ENCODE data around the gene RSPO4. TPM values are rescaled to one million over a fixed set of nuclear protein-coding genes. Genes with fewer than 3 reads are reported as not detected.
"Not testable (repeated sequence)": the region's sequence is repeated elsewhere in the genome, so short reads cannot be mapped to it uniquely, and the experiment has no call there.

RSPO4 gene
- under 1 TPM in 7 of 8 experiments, not detected in 1; 0.05 to 0.81 (median 0.28) TPM for total RNA-seq

- Histone ChIP-seq H3K4me1 (replicated peaks in 1 of 2) (no peaks in the 10 kb centered on the region), H3K4me3 (peak within 1 kb of the TSS; percentile 14 to 36 (median 23)), H3K27ac (no peak within 1 kb of the TSS)
- peak; percentile 4 to 52 (median 33) for ATAC-seq (replicated peaks in 6 of 8)
- WGBS, 10 experiments, result no CpG with 5 or more reads among the region's 88 CpGs
- in situ Hi-C loops (cut with MboI; ENCODE audit: low pct_unique_long_range_greater_than_20kb in 2 of 9, low sequenced_read_pairs in 9 of 9, unreplicated experiment in 9 of 9), result no loop called here
Observed at GRCh38 chr20:1001911-1002681, at the start of gene RSPO4. Gene RSPO4, minus strand, starts transcription at chr20:1002311. Its CDS starts 147 bp downstream, at chr20:1002164.

DNA sequence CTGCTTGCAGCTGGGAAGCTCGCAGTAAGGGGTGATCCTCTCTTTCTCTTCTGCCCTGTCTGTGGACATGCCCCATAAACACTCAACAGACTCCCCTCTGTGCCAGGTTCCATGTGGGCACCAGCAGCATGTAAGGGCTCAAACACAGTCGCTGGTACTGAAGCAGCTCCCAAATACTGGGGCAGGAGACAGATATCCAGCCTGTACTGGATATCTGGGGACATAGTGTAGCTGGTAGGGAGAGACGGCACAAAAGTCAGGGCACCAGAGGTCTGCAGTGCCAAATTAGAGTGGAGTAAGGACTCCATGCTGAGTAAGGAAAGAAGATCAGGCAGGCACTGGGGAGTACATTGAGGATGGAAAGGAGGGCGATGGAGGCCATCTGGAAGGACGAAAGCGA, 48.3 kb upstream of the RSPO4 start:
- 50 to 100% (median 64%) methylated on average over 1 to 5 of the region's 6 CpGs; no CpG with 5 or more reads in 4 of the 10 experiments for WGBS, 10 experiments
- in situ Hi-C loops (cut with MboI; ENCODE audit: low pct_unique_long_range_greater_than_20kb in 2 of 9, low sequenced_read_pairs in 9 of 9, unreplicated experiment in 9 of 9), result no loop called here
- no peaks in the 10 kb centered on the region for H3K4me1 ChIP-seq (replicated peaks in 1 of 2)
- no peak for ATAC-seq (replicated peaks in 6 of 8)
- no peak overlapping the region for H3K4me3 ChIP-seq
- no peak overlapping the region for H3K27ac ChIP-seq

GRCh38 chr20:1045860-1046418, 43.8 kb upstream of the RSPO4 start:
- in situ Hi-C loops (cut with MboI; ENCODE audit: low pct_unique_long_range_greater_than_20kb in 2 of 9, low sequenced_read_pairs in 9 of 9, unreplicated experiment in 9 of 9), result no loop called here
- ATAC-seq (replicated peaks in 6 of 8), result no peak
- 38 to 100% (median 100%) methylated on average over 1 to 2 of the region's 3 CpGs; no CpG with 5 or more reads in 3 of the 10 experiments for WGBS, 10 experiments
- no peak overlapping the region for H3K4me3 ChIP-seq
- no peaks in the 10 kb centered on the region for H3K4me1 ChIP-seq (replicated peaks in 1 of 2)
- H3K27ac ChIP-seq, result no peak overlapping the region

- H3K27ac ChIP-seq, result no peak overlapping the region
- no peak overlapping the region for H3K4me3 ChIP-seq
- ATAC-seq (replicated peaks in 6 of 8), result no peak
- WGBS, 10 experiments, result 32 to 100% (median 69%) methylated on average over 1 to 7 of the region's 7 CpGs; no CpG with 5 or more reads in 2 of the 10 experiments
- in situ Hi-C loops (cut with MboI; ENCODE audit: low pct_unique_long_range_greater_than_20kb in 2 of 9, low sequenced_read_pairs in 9 of 9, unreplicated experiment in 9 of 9), result no loop called here
- H3K4me1 ChIP-seq (replicated peaks in 1 of 2), result no peaks in the 10 kb centered on the region
Observed at GRCh38 chr20:1041845-1042390, 39.8 kb upstream of the RSPO4 start.

DNA sequence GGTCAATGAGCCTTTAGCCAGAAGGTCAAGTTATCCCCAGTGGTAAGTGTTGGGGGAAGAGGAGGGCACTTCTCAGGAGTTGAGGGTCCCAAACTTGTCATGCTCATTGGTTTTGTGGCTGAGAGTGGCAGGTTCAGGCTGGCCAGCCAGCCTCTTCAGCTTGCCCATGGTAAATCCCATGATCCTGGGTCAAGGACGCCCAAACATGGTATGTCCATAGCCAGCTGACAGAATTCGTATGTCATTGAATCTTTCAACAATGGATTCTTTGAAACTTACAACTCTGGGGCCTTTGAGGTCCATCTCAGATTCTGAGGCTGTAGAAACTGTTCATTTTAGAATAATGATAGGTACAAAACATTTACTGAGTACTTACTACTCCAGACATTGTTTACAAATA, 36.1 kb upstream of the RSPO4 start:
- in situ Hi-C loops (cut with MboI; ENCODE audit: low pct_unique_long_range_greater_than_20kb in 2 of 9, low sequenced_read_pairs in 9 of 9, unreplicated experiment in 9 of 9), result no loop called here
- Histone ChIP-seq H3K4me3 (no peak overlapping the region), H3K27ac (no peak overlapping the region), H3K4me1 (replicated peaks in 1 of 2) (no peaks in the 10 kb centered on the region)
- no peak for ATAC-seq (replicated peaks in 6 of 8)
- 12 to 80% (median 50%) methylated on average over 1 to 2 of the region's 2 CpGs; no CpG with 5 or more reads in 6 of the 10 experiments for WGBS, 10 experiments

DNA sequence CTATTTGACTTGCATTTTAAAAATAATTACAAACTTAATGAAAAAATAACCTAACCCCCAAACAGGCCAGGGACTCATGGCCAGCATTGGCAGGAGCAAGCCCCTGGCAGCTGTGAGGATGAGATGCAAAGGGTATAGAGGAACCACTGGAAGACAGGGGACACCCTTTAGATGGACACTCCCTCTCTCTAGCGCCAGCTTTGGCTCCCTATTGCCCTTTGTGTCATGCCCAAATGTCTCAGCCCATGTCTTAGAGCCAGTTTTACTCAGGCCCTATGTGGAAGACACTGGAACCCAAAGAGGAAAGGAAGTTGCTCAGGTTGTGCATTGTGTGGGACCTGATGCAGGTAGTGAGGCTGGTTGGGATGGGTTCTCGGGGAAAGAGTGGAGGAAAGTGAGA, 34.9 kb upstream of the RSPO4 start:
- no peaks in the 10 kb centered on the region for H3K4me1 ChIP-seq (replicated peaks in 1 of 2)
- no peak overlapping the region for H3K27ac ChIP-seq
- H3K4me3 ChIP-seq, result no peak overlapping the region
- 0 to 73% (median 30%) methylated on average over 1 to 2 of the region's 2 CpGs; no CpG with 5 or more reads in 4 of the 10 experiments for WGBS, 10 experiments
- ATAC-seq (replicated peaks in 6 of 8), result no peak
- in situ Hi-C loops (cut with MboI; ENCODE audit: low pct_unique_long_range_greater_than_20kb in 2 of 9, low sequenced_read_pairs in 9 of 9, unreplicated experiment in 9 of 9), result no loop called here

GRCh38 chr20:1035466-1035865, 33.4 kb upstream of the RSPO4 start:
- ATAC-seq (replicated peaks in 6 of 8), result no peak
- in situ Hi-C loops (cut with MboI; ENCODE audit: low pct_unique_long_range_greater_than_20kb in 2 of 9, low sequenced_read_pairs in 9 of 9, unreplicated experiment in 9 of 9), result no loop called here
- no peak overlapping the region for H3K27ac ChIP-seq
- 13 to 84% (median 67%) methylated on average over 1 to 3 of the region's 3 CpGs; no CpG with 5 or more reads in 1 of the 10 experiments for WGBS, 10 experiments
- H3K4me1 ChIP-seq (replicated peaks in 1 of 2), result no peaks in the 10 kb centered on the region
- no peak overlapping the region for H3K4me3 ChIP-seq

DNA sequence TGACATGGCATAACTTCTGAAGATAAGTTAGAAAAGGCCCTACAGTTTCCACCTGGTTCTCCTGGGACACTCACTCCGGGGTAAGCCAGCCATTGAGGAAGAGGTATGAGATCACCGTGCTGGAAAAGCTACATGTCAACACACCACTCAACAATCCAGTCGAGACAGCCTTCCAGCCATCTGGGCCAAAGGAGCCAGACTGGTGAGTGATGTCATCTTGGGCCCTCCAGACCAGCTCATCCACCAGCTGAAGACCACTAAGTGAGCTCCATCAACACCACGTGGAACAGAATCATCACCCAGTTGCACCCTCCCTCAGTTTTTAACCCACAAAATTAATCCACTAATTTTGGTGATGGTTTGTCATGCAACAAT, 32.3 kb upstream of the RSPO4 start:
- H3K4me1 ChIP-seq (replicated peaks in 1 of 2), result no peaks in the 10 kb centered on the region
- H3K4me3 ChIP-seq, result no peak overlapping the region
- no peak overlapping the region for H3K27ac ChIP-seq
- ATAC-seq (replicated peaks in 6 of 8), result no peak
- WGBS, 10 experiments, result 20 to 100% (median 79%) methylated on average over 1 to 2 of the region's 4 CpGs; no CpG with 5 or more reads in 3 of the 10 experiments
- in situ Hi-C loops (cut with MboI; ENCODE audit: low pct_unique_long_range_greater_than_20kb in 2 of 9, low sequenced_read_pairs in 9 of 9, unreplicated experiment in 9 of 9), result no loop called here

DNA sequence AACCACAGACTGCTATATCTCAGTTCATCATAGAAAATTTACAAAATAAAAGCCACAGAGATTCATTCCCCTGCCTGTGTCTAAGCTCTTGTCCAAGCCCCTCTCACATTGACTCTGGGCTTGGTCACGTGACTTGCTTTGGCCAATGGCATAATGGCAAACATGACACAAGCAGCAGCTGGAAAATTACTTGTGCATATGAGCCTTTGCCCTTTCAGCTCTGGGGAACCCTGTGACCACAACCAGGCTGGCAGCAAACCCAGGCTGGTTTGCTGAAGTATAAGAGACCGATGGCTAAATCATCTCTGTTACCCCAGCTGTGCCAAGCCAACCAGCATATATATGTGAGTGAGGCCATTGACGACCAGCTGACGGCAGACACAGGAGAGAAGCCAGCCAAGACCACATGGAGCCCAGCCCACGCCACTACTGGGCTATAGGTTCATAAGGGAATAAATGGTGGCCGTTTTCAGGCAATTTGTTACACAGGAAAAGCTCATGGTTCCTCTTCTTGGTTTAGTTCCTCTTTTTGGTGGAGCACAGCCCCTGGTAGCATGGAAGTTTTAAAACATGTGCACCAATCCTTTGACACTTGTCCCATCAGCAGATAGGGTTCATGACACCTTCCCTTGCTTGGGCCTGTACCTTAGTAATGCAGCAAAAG, 31.8 kb upstream of the RSPO4 start:
- no peak overlapping the region for H3K4me3 ChIP-seq
- H3K27ac ChIP-seq, result no peak overlapping the region
- WGBS, 10 experiments, result 5 to 80% (median 38%) methylated on average over 2 to 5 of the region's 6 CpGs; no CpG with 5 or more reads in 3 of the 10 experiments
- in situ Hi-C loops (cut with MboI; ENCODE audit: low pct_unique_long_range_greater_than_20kb in 2 of 9, low sequenced_read_pairs in 9 of 9, unreplicated experiment in 9 of 9), result no loop called here
- no peak for ATAC-seq (replicated peaks in 6 of 8)
- H3K4me1 ChIP-seq (replicated peaks in 1 of 2), result no peaks in the 10 kb centered on the region

- no peak for ATAC-seq (replicated peaks in 6 of 8)
- H3K4me1 ChIP-seq (replicated peaks in 1 of 2), result no peaks in the 10 kb centered on the region
- in situ Hi-C loops (cut with MboI; ENCODE audit: low pct_unique_long_range_greater_than_20kb in 2 of 9, low sequenced_read_pairs in 9 of 9, unreplicated experiment in 9 of 9), result no loop called here
- H3K4me3 ChIP-seq, result no peak overlapping the region
- 52 to 100% (median 83%) methylated on average over 2 to 6 of the region's 7 CpGs; no CpG with 5 or more reads in 1 of the 10 experiments for WGBS, 10 experiments
- H3K27ac ChIP-seq, result no peak overlapping the region
Observed at GRCh38 chr20:1029980-1030379, 27.9 kb upstream of the RSPO4 start.

DNA sequence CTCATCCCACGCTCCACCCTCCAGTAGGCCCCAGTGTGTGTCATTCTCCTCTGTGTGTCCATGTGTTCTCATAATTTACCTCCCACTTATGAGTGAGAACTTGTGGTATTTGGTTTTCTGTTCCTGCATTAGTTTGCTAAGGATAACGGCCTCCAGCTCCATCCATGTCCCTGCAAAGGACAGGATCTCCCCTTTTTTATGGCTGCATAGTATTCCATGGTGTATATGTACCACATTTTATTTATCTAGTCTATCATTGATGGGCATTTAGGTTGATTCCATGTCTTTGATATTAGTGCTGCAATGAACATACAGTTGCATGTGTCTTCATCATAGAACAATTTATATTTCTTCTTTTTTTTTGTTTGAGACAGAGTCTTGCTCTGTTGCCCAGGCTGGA, 24.1 kb upstream of the RSPO4 start:
- 0 to 100% (median 44%) methylated on average over 1 to 2 of the region's 2 CpGs; no CpG with 5 or more reads in 2 of the 10 experiments for WGBS, 10 experiments
- H3K27ac ChIP-seq; in situ Hi-C loops (cut with MboI; ENCODE audit: low pct_unique_long_range_greater_than_20kb in 2 of 9, low sequenced_read_pairs in 9 of 9, unreplicated experiment in 9 of 9); ATAC-seq (replicated peaks in 6 of 8); H3K4me3 ChIP-seq; H3K4me1 ChIP-seq (replicated peaks in 1 of 2): not testable (repeated sequence)

- ATAC-seq (replicated peaks in 6 of 8), result no peak
- H3K4me1 ChIP-seq (replicated peaks in 1 of 2), result no peaks in the 10 kb centered on the region
- no peak overlapping the region for H3K27ac ChIP-seq
- H3K4me3 ChIP-seq, result no peak overlapping the region
- in situ Hi-C loops (cut with MboI; ENCODE audit: low pct_unique_long_range_greater_than_20kb in 2 of 9, low sequenced_read_pairs in 9 of 9, unreplicated experiment in 9 of 9), result no loop called here
Observed at GRCh38 chr20:1022871-1023270, 20.8 kb upstream of the RSPO4 start.

GRCh38 chr20:1020614-1021013, 18.5 kb upstream of the RSPO4 start:
- no peak for ATAC-seq (replicated peaks in 6 of 8)
- H3K4me3 ChIP-seq, result no peak overlapping the region
- in situ Hi-C loops (cut with MboI; ENCODE audit: low pct_unique_long_range_greater_than_20kb in 2 of 9, low sequenced_read_pairs in 9 of 9, unreplicated experiment in 9 of 9), result no loop called here
- no peaks in the 10 kb centered on the region for H3K4me1 ChIP-seq (replicated peaks in 1 of 2)
- no peak overlapping the region for H3K27ac ChIP-seq
- WGBS, 10 experiments, result 63 to 86% (median 80%) methylated on average over 1 to 5 of the region's 5 CpGs; no CpG with 5 or more reads in 4 of the 10 experiments

Data from motor neuron (in vitro differentiated cells).